Panc1 (cell line): Measurements from ENCODE around the gene UIMC1.

ENCODE experiments used
- POLR2AphosphoS5 ChIP-seq: IDR thresholded peaks from 2 replicates; pipeline ENCODE4 v1.6.1; 2012; ENCODE audit warnings: mild to moderate bottlenecking, low read depth, low read length, moderate library complexity
- REST ChIP-seq, 2 experiments: IDR thresholded peaks; 2 replicates each; pipeline ENCODE4 v1.6.1; 2011 to 2012; ENCODE audit warnings: low read depth in 2 of 2, control low read depth in 1 of 2, low read length in 1 of 2, mild to moderate bottlenecking in 1 of 2, moderate library complexity in 1 of 2; ENCODE audit not compliant: insufficient read depth in 1 of 2
- SIN3A ChIP-seq: IDR thresholded peaks from 2 replicates; pipeline ENCODE4 v1.6.1; 2012; ENCODE audit warnings: low read depth, mild to moderate bottlenecking, low read length, moderate library complexity, borderline replicate concordance; ENCODE audit not compliant: insufficient read depth
- TF ChIP-seq, protein P1 (sequence below): fragments of 450-650 bp; IDR thresholded peaks from 2 replicates; pipeline ENCODE4 v1.5.1; 2017; ENCODE audit warnings: mild to moderate bottlenecking

DNA sequence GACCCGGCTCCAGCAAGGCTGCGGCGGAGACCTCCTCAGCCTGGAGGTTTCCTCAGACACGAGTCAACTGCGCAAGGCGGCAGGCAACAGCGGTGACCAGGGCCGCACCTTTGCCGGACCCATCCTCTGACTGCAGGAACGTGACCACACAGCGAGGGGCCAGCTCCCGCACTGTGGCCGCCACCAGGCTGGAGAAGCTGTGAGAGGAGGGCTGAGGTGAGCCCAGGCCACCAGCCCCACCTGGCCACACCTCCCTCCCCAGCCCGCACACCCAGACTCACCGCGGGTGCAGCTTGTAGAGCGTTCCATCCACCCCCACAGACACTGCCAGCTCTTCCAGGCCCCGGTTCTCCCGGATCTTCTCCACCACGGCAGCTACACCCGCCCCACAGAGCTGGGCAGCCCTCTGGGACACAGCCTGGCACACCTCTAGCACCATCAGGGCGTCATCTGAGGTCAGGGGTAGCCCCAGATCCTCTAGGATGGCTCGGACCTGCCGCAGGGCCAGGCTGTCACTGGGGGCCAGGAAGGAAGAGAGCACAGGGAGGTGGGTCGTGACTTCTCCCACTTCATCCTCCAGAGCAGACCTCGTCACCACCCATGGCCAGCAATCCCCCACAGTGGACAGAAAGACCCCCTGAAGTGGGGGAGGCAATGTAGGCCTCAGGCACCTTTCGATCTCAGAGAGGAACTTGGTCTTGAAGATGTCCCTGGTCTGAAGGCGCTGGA, 125.4 kb downstream of the UIMC1 start:
- TF ChIP-seq, protein P1, sequence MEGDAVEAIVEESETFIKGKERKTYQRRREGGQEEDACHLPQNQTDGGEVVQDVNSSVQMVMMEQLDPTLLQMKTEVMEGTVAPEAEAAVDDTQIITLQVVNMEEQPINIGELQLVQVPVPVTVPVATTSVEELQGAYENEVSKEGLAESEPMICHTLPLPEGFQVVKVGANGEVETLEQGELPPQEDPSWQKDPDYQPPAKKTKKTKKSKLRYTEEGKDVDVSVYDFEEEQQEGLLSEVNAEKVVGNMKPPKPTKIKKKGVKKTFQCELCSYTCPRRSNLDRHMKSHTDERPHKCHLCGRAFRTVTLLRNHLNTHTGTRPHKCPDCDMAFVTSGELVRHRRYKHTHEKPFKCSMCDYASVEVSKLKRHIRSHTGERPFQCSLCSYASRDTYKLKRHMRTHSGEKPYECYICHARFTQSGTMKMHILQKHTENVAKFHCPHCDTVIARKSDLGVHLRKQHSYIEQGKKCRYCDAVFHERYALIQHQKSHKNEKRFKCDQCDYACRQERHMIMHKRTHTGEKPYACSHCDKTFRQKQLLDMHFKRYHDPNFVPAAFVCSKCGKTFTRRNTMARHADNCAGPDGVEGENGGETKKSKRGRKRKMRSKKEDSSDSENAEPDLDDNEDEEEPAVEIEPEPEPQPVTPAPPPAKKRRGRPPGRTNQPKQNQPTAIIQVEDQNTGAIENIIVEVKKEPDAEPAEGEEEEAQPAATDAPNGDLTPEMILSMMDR = no peak
- TF ChIP-seq SIN3A (no peak), POLR2AphosphoS5 (no peak), REST (IDR thresholded peaks at IDR 0.05; ENCODE audit: insufficient read depth in 1 of 2, low read depth in 2 of 2, low read length in 1 of 2) (no peak)
